GM13976 (cell line): ENCODE measurements around the gene NR2F1.

Experiments used
- DNase-seq: peaks from one replicate; pipeline ENCODE4 v3.0.0; 2012; ENCODE audit warnings: low spot score
- CTCF ChIP-seq: IDR thresholded peaks from 2 replicates; pipeline ENCODE4 v1.5.1; 2012; ENCODE audit warnings: borderline replicate concordance, mild to moderate bottlenecking; ENCODE audit not compliant: insufficient read depth; ENCODE audit errors: extremely low read depth, missing control alignments, control extremely low read depth
- in situ Hi-C: fragments of 300-500 bp; cut with MboI; formaldehyde crosslinking; loops from one replicate; pipeline ENCODE4 v1.12.0; 2022; ENCODE audit warnings: low sequenced_read_pairs, mixed read lengths, inconsistent platforms; ENCODE audit not compliant: unreplicated experiment

NR2F1 gene

GRCh38 chr5:93596310-93596675, 13.3 kb downstream of the NR2F1 start:
- DNase-seq, result no peak
- in situ Hi-C loops, result loop anchor here (25.0 kb wide), 1 partner anchor 316 kb away; no protein-coding TSS in a partner anchor
- TF ChIP-seq CTCF, result no peak

- in situ Hi-C loops, result loop anchor here (25.0 kb wide), 1 partner anchor 315 kb away; no protein-coding TSS in a partner anchor
Observed at GRCh38 chr5:93596676-93597490, 13.9 kb downstream of the NR2F1 start.

GRCh38 chr5:93598091-93599000, 15.3 kb downstream of the NR2F1 start:
- no peak for TF ChIP-seq CTCF
- in situ Hi-C loops, result loop anchor here (25.0 kb wide), 1 partner anchor 314 kb away; no protein-coding TSS in a partner anchor
- no peak for DNase-seq

More at GRCh38 chr5:93596676-93597490, 13.9 kb downstream of the NR2F1 start:
- peak; percentile 11 for TF ChIP-seq CTCF
- peak; percentile 54 for DNase-seq

GRCh38 chr5:93599001-93599379, 16.0 kb downstream of the NR2F1 start:
- in situ Hi-C loops, result loop anchor here (25.0 kb wide), 1 partner anchor 313 kb away; no protein-coding TSS in a partner anchor
- TF ChIP-seq CTCF, result no peak
- no peak for DNase-seq

GRCh38 chr5:93599399-93600120, 16.5 kb downstream of the NR2F1 start:
- in situ Hi-C loops, result loop anchor here (25.0 kb wide), 1 partner anchor 313 kb away; no protein-coding TSS in a partner anchor
- no peak for DNase-seq

More at GRCh38 chr5:93599399-93600120, 16.5 kb downstream of the NR2F1 start:
- TF ChIP-seq CTCF, result no peak
